ENCODE data around the gene PRDM9.

DNA sequence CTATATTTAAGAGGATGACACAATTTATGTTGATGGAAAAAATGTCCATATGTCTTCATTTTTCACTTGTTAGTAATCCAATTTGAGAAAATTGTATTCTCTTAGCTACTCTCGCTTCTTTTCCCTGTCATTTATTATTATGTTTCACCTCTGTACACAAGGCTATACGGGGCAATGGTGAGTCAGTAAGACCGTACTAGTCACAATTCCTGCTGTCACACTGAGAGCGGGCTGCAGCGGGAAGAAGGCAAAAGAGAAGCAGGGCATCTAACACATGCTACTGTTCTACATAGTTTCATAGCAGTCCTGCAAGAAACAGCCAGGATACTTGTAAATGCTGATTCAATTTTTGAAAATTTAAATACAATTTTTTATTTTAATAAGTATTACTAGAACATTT, 23.3 kb upstream of the PRDM9 start:
- no peak for TF ChIP-seq POLR2A (IDR thresholded peaks at IDR 0.05)
- TF ChIP-seq, protein P1, sequence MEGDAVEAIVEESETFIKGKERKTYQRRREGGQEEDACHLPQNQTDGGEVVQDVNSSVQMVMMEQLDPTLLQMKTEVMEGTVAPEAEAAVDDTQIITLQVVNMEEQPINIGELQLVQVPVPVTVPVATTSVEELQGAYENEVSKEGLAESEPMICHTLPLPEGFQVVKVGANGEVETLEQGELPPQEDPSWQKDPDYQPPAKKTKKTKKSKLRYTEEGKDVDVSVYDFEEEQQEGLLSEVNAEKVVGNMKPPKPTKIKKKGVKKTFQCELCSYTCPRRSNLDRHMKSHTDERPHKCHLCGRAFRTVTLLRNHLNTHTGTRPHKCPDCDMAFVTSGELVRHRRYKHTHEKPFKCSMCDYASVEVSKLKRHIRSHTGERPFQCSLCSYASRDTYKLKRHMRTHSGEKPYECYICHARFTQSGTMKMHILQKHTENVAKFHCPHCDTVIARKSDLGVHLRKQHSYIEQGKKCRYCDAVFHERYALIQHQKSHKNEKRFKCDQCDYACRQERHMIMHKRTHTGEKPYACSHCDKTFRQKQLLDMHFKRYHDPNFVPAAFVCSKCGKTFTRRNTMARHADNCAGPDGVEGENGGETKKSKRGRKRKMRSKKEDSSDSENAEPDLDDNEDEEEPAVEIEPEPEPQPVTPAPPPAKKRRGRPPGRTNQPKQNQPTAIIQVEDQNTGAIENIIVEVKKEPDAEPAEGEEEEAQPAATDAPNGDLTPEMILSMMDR (IDR thresholded peaks at IDR 0.05), result no peak

All from ovary (tissue), 3 donors.